GM21526 (cell line): ENCODE measurements around the gene XPNPEP1.

Source experiments
- ATAC-seq: cut with Tn5 transposase; IDR thresholded peaks from one replicate; pipeline ENCODE4 v1.9.1; 2021; ENCODE audit warnings: moderate library complexity; ENCODE audit not compliant: unreplicated experiment, low FRiP score

XPNPEP1 gene

GRCh38 chr10:109895848-109896247 lies 27.5 kb downstream of the XPNPEP1 start:
- ATAC-seq: no peak

- ATAC-seq: no peak
These were observed 28.1 kb downstream of the XPNPEP1 start for GRCh38 chr10:109895095-109895818.

GRCh38 chr10:109894516-109894915 lies 28.8 kb downstream of the XPNPEP1 start:
- ATAC-seq: no peak

DNA sequence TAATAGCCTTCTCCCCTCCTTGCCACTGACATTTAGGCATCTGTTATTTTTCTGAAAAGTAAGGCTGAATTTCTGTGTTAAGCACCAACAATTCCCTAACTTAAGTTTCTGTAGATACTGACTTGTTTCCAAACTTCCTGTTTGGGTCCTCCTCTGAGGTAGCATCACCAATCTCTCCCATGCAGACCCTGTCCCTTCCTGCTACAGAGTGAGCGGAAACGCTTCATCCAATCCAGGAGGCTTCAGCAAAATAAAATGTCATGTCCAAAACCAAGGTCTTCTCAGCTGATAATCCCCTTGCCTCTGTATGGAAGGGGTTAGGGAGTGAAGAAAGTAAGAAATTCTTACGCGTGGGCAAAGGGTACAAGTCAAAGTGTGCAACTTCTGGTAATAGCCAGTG lies 29.9 kb downstream of the XPNPEP1 start:
- ATAC-seq: no peak

- ATAC-seq: no peak
These were observed 30.4 kb downstream of the XPNPEP1 start for GRCh38 chr10:109892931-109893330.

DNA sequence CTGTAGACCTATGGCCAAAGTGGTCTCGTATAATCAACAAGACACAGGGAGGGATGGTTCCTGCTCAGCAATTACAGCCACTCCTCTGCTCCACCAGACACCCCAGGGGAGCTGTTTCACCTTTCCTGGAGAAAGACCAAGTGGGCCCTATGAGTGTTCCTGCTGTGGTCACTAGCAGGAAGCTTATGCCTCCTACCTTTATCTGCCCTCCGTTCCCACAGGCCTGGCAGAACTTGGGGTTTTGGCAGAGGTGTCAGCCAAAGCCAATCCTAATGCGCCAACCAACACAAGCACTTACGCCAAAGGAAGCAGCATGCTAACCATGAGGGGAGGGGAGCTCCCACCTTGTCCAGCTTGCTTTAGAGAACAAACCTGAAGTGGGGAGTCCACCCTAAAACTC lies 31.2 kb downstream of the XPNPEP1 start:
- ATAC-seq: no peak

- no peak for ATAC-seq
These were observed 32.2 kb downstream of the XPNPEP1 start for GRCh38 chr10:109891105-109891504.

GRCh38 chr10:109889867-109890266 lies 33.4 kb downstream of the XPNPEP1 start:
- ATAC-seq: no peak

GRCh38 chr10:109887776-109888175 lies 35.5 kb downstream of the XPNPEP1 start:
- ATAC-seq: no peak

DNA sequence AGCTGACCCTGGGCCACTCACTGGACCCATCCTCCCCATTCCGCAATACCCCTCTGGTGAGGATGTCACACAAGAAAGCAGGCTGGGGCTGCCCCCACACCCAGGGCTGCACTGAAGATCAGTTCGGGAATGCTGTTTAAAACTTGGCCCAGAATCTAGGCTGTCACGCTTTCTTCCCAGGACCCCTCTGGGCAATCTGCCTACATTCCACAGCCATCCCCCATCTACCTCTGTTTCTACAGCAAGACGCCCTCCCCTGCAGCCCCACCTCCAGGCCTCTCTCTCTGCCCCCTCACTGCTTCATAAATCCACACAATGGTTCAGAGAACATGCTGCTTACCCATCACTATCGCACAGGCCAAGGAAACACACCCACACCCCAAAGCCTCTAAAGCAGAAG lies 36.1 kb downstream of the XPNPEP1 start:
- ATAC-seq: no peak

DNA sequence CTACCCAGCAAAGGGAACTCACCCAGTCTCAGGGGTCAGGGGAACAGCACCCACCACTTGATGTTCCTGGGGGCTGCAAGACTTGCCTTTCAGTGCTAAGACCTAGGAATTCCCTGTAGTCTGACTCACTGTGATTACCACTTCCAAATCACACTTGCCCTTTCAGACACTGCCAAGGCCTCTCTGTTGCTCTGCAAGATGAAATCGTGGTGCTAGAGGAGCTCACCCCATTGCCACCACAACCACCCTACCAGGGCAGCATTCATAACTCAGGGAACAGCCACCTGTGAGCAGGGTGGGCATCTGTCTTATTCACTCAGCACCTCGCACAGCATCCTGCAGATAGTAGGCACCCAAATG lies 36.5 kb downstream of the XPNPEP1 start:
- ATAC-seq: no peak

GRCh38 chr10:109886037-109886780 lies 37.1 kb downstream of the XPNPEP1 start:
- no peak for ATAC-seq

DNA sequence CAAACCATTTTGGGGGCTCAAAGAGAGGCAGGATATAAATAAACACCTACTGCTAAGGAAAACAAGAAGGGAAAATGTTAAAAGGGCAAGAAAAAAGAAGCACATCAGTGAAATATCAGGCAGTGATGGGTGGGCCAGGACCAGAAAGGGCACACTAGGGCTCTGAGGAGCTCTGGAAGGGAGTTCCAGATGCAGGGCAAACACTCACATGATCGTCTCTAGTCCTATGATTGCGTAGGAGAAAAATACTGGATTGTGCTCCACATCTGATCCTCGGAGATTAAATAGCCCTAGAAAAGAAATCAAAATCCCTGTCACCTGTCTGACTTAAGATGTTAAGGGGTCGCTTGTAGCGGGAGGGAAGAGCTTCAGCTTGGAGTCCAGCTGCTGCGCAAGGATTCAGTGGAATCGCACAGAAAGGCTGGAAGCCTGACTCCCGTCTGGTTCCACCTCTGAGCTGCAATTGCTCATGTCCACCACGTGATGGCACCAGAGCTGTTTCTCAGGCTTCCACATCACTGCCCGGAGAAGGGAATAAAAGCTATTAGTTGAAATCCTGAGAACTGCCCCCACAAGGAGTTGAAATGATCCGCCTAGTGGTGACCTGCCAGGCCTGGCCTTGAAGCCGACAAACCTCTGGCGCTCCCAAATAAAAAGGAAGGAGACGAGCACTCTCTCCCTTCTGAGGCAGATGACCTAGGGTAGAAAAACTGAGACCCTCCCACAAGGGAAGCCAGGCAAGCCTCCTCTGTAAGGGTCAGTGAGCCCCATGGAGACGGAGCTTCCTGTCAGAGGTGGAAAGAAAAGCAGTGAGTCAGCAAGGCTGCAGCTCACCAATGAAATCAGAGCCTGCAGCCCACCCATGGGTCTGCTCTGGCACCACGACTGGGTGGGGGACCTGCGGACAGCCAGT lies 39.2 kb downstream of the XPNPEP1 start:
- ATAC-seq: peak; percentile 74

DNA sequence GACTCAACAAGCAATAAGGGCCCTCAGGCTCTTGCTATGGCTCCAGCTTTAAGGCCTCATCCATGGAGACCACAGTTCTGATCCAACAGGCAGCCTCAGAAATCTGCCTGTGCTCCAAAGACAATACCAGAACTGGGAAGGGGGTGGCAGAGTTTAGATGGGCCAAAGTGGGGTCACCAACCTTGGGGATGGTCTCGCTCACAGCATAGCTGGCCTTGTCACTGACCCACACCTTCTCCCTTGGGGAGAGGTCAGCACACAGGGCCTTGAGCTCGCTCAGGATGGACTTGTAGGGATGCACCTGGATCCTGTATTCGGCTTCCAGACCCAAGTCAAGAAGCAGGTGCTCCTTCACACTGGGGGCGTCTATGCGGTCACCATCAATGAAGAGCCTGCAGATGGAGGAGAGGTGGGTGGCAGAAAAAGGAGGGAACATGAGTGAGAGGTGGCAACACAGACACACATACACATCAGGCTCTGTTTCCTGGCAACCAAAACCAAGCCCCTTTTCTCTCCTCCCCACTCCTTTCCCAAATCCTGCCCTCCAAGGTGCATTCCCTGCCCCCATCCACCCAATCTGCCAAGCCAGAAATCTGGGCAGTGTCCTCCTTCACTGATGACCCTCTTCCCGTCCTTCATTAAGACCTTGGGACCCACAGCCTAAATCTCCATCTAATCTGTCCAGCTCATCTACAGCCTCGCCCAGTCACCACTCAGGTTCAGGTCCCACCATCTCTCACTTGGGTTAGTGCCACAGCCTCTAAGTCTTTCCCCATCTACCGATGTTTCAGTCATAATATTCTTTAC lies 40.9 kb downstream of the XPNPEP1 start:
- no peak for ATAC-seq

- no peak for ATAC-seq
These were observed 41.6 kb downstream of the XPNPEP1 start for GRCh38 chr10:109881769-109882057.

DNA sequence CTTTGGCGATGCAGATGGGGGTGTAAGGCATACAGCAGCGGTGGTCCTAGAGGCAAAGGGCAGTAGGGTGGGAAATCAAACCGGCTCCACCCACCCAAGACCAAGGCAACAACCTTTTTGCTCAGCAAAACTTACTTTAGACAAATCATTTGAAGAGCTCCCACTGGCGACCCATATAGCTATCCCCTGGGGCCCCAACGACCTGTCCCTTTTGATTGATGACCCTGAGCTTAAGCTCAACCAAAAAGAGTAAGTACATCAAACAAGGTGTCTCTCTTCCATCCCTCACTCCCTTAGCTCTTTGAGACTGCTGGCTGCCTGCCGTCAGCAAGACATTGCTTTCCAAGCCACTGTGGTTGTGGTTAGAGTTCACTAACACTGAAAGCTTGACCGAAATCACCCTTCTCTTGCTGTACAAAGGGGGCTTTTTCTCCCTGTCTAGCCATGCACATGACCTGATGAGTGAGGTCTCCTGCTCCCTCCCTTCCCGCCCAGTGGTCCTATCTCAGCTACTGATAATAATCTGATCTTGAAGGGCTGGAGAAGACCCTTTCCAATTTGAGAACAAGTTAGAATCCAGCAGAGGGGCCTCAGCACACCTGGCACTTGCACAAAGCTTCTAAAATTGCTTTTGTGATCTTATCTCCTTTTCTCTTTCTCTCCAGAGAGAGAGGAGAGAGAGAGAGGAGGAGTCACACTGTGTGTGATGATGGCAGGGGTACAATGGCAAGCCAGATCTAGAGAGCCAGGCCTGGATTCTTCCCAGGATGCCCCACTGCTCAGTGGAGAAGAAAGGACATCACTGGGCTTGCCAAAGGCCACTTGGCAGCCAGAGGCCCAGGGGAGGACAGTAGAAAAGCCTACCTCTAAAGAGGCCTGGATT lies 42.2 kb downstream of the XPNPEP1 start:
- no peak for ATAC-seq

DNA sequence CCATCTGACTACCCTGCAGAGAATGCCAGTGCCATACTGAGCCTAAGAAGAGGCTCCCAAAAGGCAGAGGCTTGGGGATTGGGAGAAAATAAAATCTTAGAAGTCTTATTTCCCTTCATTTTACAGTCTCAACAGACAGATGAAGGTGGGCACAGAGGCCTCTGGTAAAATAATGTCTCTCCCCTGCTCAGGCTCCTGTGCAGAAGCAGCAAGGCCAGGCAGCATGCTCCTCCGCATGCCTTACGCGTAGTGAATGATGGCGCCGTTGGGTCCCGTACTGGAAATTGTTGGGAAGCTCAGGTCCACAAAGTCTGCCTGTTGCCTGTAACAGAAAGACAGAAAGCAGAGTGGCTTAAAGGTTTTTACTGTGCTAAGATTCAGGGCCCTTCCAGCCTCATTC lies 45.8 kb downstream of the XPNPEP1 start:
- no peak for ATAC-seq

GRCh38 chr10:109875828-109876821 lies 47.2 kb downstream of the XPNPEP1 start:
- ATAC-seq: no peak
